ENCODE data around the gene STK10.

STK10 gene

GRCh38 chr5:172188033-172188892 is at the start of gene STK10:
STK10 (minus strand) TSS chr5:172188224; CDS start chr5:172188042, 182 bp downstream.
- DNase-seq (ENCODE audit: low read depth): peak; percentile 93
- TF ChIP-seq CTCF (conservative IDR thresholded peaks at IDR 0.05; ENCODE audit: low read length): peak; percentile 69
- H3K4me3 ChIP-seq (ENCODE audit: low read length): peak within 1 kb of the TSS; percentile 94

GRCh38 chr5:172235827-172236736 is 48.1 kb upstream of the STK10 start:
- DNase-seq (ENCODE audit: low read depth): peak; percentile 15

GRCh38 chr5:172235132-172235780 is 47.2 kb upstream of the STK10 start:
- H3K4me3 ChIP-seq (ENCODE audit: low read length): no peak overlapping the region
- TF ChIP-seq CTCF (conservative IDR thresholded peaks at IDR 0.05; ENCODE audit: low read length): no peak
- DNase-seq (ENCODE audit: low read depth): peak; percentile 48

More at GRCh38 chr5:172235827-172236736, 48.1 kb upstream of the STK10 start:
- H3K4me3 ChIP-seq (ENCODE audit: low read length): no peak overlapping the region
- TF ChIP-seq CTCF (conservative IDR thresholded peaks at IDR 0.05; ENCODE audit: low read length): no peak

GRCh38 chr5:172234031-172234430 is 46.0 kb upstream of the STK10 start:
- no peak for TF ChIP-seq CTCF (conservative IDR thresholded peaks at IDR 0.05; ENCODE audit: low read length)
- no peak for DNase-seq (ENCODE audit: low read depth)
- H3K4me3 ChIP-seq (ENCODE audit: low read length): no peak overlapping the region

- no peak overlapping the region for H3K4me3 ChIP-seq (ENCODE audit: low read length)
- DNase-seq (ENCODE audit: low read depth): no peak
- TF ChIP-seq CTCF (conservative IDR thresholded peaks at IDR 0.05; ENCODE audit: low read length): no peak
Measured at GRCh38 chr5:172229904-172230303, 41.9 kb upstream of the STK10 start.

GRCh38 chr5:172224996-172225395 is 37.0 kb upstream of the STK10 start:
- DNase-seq (ENCODE audit: low read depth): no peak
- H3K4me3 ChIP-seq (ENCODE audit: low read length): no peak overlapping the region
- no peak for TF ChIP-seq CTCF (conservative IDR thresholded peaks at IDR 0.05; ENCODE audit: low read length)

Data from AG10803 (cell line).